GM18519 (cell line): ENCODE results near the gene BMP2.

Source experiments
- ATAC-seq: cut with Tn5 transposase; IDR thresholded peaks from one replicate; pipeline ENCODE4 v1.9.1; 2021; ENCODE audit warnings: mild to moderate bottlenecking, moderate library complexity; ENCODE audit not compliant: unreplicated experiment, low FRiP score

Gene BMP2

GRCh38 chr20:6767126-6767535 is 355 bp upstream of the BMP2 start:
- no peak for ATAC-seq

DNA sequence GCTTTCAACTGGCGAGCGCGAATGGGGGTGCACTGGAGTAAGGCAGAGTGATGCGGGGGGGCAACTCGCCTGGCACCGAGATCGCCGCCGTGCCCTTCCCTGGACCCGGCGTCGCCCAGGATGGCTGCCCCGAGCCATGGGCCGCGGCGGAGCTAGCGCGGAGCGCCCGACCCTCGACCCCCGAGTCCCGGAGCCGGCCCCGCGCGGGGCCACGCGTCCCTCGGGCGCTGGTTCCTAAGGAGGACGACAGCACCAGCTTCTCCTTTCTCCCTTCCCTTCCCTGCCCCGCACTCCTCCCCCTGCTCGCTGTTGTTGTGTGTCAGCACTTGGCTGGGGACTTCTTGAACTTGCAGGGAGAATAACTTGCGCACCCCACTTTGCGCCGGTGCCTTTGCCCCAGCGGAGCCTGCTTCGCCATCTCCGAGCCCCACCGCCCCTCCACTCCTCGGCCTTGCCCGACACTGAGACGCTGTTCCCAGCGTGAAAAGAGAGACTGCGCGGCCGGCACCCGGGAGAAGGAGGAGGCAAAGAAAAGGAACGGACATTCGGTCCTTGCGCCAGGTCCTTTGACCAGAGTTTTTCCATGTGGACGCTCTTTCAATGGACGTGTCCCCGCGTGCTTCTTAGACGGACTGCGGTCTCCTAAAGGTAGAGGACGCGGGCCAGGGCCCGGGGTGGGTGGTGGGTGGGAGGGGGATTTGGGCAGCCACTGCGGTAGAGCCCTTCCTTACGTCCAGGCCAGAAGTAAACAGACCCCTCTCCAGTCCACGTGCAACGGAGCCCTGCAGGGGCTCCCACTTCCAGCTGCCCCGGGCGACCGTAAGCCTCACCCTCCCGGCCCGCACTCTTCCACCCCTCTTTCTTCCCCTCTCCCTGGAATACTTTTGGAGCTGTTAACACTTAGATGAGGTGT is 998 bp downstream of the BMP2 start:
- ATAC-seq, result no peak

DNA sequence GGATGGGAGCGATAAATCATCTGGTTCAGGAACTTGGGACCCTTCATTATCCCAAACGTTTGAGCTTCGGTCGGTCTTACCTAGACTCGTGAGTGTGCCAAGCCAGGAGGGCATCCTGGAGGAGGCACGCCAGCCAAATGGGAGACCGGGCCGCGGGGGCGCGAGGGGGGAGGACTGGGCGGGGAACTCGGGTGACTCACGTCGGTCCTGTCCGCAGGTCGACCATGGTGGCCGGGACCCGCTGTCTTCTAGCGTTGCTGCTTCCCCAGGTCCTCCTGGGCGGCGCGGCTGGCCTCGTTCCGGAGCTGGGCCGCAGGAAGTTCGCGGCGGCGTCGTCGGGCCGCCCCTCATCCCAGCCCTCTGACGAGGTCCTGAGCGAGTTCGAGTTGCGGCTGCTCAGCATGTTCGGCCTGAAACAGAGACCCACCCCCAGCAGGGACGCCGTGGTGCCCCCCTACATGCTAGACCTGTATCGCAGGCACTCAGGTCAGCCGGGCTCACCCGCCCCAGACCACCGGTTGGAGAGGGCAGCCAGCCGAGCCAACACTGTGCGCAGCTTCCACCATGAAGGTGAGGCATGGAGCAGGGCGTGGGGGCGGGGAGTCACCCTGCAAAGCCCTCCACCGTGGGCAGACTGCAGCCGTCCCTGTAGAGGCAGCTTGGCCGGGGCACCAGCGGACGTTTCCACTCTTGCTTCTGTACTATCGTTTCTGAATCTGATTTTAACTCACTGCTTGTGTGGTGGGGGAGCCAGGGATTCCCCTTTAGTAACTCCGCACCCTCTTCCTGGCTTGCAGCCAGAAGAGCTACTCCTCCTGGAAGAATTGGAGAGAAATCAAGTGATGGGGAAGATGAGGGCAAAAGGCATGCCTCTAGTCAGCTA is 2.7 kb downstream of the BMP2 start:
- ATAC-seq, result no peak

DNA sequence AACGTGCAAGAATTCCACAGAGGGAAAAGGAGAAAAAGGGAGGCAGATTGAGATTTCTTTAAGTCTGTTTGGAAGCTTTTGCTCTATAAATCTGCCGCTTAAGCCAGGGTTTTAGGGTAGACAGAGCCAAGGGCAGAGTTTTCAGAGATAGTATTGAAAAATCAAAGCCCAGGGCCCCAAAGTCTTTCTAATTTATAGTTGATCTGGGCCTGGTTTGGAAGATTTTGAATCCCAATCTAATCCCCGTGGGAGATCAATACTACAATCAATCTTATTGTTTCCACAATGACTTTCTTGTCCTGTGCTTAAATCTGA is 3.3 kb downstream of the BMP2 start:
- ATAC-seq, result no peak

DNA sequence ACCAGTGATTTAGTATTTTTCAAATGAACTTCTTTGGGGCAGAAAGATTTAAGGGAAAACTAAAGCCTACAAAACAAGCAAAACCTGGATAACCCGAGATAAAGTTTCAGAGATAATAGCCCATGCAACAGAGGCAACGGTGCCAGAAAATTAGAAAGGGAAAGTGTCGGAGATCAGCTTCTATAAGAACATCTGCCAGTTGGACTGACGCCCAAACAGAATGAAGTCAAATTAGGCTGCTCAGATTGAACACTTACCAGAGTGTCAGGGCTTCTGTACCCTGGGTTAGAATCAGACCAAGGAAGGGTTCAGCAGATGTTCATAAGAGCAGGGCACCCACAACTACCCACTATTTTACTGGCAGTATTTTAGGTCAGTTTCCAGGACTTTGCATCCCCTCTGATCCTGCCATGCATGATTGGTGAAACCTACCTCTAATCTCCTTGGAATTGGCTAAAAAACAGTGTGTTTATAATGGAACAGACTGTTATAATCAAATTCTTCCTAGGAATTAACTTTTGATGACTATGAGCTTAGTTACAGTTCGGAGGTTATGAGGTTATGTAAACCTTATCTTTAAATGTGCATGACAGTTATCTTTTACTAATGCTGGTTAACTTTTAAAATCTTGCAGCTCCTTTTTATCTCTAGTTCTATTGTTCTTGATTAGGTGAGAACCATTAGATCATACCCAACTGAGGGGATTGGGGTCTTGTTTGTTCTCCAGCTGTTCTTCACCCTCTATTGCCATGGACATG is 13.1 kb downstream of the BMP2 start:
- ATAC-seq, result no peak

DNA sequence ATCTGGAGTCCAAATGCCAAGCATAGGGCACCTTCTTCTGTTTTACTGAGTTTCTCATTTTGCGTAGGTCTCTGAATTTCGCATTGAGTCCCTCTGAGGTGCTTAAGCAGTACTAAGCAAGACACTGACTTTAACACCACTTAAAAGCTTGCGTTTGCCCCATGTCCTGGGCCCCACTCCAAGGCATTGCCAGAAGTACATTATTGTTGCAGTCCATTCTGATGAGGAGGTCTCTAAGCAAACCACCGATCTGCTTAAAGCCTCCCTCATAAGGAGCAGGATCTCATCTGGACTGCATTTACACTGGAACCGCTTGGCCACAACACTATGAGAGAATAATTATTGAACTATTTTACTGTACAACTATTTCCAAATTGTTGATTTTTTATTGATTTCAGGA is 16.3 kb downstream of the BMP2 start:
- no peak for ATAC-seq

DNA sequence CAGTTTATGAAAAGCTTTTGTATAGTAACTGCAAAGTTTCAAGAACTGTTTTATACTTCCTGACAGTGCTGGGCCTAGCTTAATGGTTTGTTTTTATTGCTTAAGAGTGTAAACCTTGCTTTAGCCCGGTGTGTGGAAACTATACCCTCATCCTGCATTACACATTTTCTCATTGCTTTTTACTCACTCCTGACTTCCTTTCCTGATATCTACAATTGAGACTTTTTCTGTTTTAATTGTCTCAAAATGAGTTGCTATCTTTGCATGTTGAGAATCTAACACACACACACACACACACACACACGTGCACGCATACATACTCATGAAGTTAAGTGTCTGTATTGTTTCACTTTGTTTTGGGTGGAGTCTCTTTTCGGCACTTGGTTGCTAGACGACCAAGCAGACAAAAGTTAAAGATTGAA is 16.7 kb downstream of the BMP2 start:
- no peak for ATAC-seq

- no peak for ATAC-seq
Measured at GRCh38 chr20:6784767-6785166, 17.3 kb downstream of the BMP2 start.

DNA sequence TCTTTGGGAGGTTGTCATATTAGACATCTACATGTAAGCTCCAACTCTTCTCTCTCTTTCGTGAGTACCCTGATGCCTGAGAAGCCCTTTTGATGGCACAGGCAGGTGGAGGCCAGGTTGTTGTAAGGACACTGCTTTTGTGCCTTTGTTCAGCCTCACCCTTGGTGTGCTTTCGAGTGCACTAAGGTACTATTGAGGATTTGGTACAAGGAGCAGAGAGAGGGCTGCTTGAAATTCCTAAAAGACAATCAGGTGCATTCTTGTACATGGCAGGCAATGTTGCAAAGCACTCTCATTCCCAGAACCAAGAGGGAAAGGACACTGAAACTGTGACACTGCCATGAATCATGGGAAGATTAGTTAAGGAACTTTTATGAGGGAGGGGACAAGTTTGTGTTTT is 19.1 kb downstream of the BMP2 start:
- ATAC-seq, result no peak

- no peak for ATAC-seq
Measured at GRCh38 chr20:6792789-6793188, 25.3 kb downstream of the BMP2 start.

DNA sequence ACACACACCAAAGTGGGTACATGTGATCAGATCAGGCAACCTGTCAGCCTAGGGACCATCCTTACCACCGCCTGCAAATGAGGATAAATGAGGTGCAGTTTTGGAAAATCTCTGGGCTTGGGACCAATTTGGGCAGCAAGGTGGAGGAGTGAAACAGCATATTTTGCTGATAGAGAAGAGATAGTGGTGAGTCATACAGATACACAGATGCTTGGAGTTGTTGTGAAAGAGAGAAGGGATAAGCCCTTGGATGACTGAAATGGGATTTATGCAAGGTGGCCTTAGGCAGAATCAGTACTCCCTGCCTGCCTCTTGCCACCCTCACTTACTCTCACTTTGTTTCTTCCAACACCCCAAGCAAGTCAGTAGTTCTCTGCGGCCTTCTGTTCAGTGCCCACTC is 34.7 kb downstream of the BMP2 start:
- no peak for ATAC-seq

GRCh38 chr20:6806275-6806674 is 38.8 kb downstream of the BMP2 start:
- ATAC-seq, result no peak

DNA sequence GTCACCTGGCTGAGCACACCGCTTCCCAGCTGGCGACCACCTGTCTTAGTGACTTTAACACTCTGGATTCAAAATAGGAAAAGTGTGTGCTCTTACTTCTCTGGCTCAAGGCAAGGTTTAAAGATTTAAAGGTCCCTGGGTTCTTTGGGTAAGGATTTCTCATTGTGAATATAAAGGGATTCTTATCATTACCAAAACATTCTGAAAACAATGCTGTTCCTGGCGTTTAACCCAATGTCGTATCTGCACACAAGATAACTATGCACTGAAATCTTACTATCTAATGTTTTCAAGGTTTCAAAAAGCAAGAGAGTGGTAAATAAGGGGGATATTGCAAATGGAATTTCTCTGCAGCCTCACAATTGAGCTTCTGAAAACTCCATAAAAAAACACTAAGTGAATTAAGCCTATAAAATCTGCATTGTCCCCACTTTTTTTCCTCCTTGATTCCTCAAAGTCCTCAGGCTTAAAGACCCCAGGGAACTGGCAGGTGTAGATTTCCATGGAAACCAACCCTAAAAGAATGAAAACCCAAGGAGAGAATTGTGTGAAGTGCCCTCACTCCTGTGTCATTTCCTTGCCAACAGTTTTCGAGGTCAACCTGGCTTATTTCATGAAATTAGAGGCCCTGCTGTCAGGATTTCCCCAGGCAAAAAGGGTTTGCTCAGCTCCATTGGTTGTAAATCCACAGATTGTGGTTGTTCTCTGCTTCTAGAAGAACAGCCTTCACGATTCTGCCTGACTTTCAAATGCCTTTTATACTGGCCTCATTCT is 44.0 kb downstream of the BMP2 start:
- no peak for ATAC-seq

- no peak for ATAC-seq
Measured at GRCh38 chr20:6812530-6812929, 45.0 kb downstream of the BMP2 start.

DNA sequence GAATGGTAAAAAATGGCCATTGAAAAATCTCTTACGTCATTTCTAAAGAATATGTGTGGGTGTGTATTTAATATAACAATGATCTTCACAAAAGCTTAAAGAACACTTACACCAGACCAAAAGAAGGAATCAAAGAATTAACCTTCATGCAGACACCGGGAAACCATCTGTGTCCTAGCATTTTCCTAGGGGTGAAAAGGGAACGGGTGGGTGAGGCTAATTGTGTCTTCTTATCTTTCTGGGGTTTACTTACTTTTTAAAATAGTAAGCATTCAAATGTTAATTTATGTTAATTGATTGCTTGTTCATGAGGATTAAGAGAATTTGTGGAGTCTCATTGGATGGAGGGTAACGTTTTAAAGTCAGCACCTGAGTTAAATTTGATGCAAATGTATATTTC is 47.5 kb downstream of the BMP2 start:
- no peak for ATAC-seq

GRCh38 chr20:6818033-6818808 is 50.7 kb downstream of the BMP2 start:
- ATAC-seq, result no peak

DNA sequence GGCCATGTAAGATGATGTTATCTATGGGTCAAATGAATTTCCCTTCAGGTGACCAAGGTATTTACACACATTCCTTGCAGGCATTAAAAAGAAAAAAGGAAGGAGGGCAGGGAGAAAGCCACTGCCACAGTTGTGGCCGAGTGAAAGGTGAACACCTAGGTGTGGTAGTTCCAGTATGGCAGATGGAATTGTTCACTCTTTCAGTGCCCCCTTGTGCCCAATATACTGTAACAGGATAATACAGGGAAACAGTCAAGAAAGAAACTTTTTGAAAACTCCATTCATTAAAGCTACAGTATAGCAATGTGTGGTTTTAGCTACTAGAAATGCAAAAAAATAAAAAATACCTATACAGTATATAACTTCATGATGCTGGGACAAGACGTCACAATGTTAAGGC is 52.1 kb downstream of the BMP2 start:
- no peak for ATAC-seq

DNA sequence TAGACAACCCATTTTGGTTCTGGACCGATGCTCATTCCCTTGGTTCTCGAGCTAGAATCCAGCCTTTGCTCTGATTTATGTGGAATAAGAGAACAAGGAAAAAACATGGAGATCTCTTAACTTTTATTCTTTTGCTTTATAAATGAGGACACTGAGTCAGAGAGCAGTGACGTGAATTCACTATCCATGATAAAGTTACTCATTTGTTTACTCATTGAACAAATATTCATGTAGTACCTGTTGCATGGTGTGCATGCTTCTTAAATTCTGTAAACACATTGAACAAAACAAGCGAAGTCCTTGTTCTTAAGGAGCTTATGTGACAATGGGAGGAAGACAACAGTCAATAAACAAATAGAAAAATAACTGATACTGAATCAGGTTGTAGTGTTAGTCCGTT is 56.9 kb downstream of the BMP2 start:
- no peak for ATAC-seq

DNA sequence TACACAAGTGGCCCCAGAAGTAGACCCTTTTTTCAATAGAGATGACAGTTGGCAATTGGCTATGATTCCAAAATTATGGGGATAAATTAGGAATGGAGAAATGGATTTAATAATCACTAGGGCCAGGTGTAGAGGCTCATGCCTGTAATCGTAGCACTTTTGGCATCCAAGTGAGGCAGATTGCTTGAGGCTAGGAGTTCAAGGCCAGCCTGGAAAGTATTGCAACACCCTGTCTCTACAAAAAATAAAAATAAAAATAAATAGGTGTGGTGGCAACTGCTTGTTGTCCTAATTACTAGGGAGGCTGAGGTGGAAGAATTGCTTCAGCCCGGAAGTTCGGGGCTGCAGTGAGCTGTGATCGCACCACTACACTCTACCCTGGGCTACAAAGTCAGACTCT is 60.0 kb downstream of the BMP2 start:
- no peak for ATAC-seq
